ENCODE results near the gene KRT13.

- TF ChIP-seq CTCF (IDR thresholded peaks at IDR 0.05; ENCODE audit: low read depth, low read length, missing input control) (no peak), MAX (IDR thresholded peaks at IDR 0.05) (no peak), RAD21 (IDR thresholded peaks at IDR 0.05) (no peak), ATF3 (IDR thresholded peaks at IDR 0.05) (no peak)
Observed at GRCh38 chr17:41528959-41529353, 23.5 kb upstream of the KRT13 start.
